Effector memory CD8-positive, alpha-beta T cell (primary cell): ENCODE measurements around the gene FBXL14.
"Not testable (repeated sequence)": the region's sequence is repeated elsewhere in the genome, so short reads cannot be mapped to it uniquely, and the experiment has no call there.

ENCODE experiments used
- ATAC-seq: fragments of 150-1000 bp; cut with Tn5 transposase; replicated peaks from 2 replicates; pipeline ENCODE4 v1.10.0; 2021; ENCODE audit warnings: mild to moderate bottlenecking, moderate library complexity
- DNase-seq, 3 experiments: peaks; one replicate each; pipeline ENCODE4 v3.0.0; 2021
- H3K27ac Mint-ChIP-seq, 2 donors: one replicate each; pipeline ENCODE4 v1.8.0; 2022; ENCODE audit warnings: mild to moderate bottlenecking in 2 of 2, mixed read lengths in 2 of 2, moderate library complexity in 2 of 2
- H3K27me3 Mint-ChIP-seq, 2 donors: one replicate each; pipeline ENCODE4 v1.8.0; 2022; ENCODE audit warnings: mixed read lengths in 2 of 2
- H3K36me3 Mint-ChIP-seq: one replicate; pipeline ENCODE4 v1.8.0; 2022; ENCODE audit warnings: mild to moderate bottlenecking, moderate library complexity, mixed read lengths; ENCODE audit not compliant: insufficient read depth
- H3K4me1 Mint-ChIP-seq, 2 donors: one replicate each; pipeline ENCODE4 v1.8.0; 2022; ENCODE audit warnings: low read depth in 2 of 2, mixed read lengths in 2 of 2
- H3K4me3 Mint-ChIP-seq, 2 donors: one replicate each; pipeline ENCODE4 v1.8.0; 2022; ENCODE audit warnings: mild to moderate bottlenecking in 2 of 2, mixed read lengths in 2 of 2, moderate library complexity in 2 of 2
- H3K9me3 Mint-ChIP-seq, 2 donors: one replicate each; pipeline ENCODE4 v1.8.0; 2022; ENCODE audit warnings: mixed read lengths in 2 of 2

Gene FBXL14

GRCh38 chr12:1611803-1612572, 17.6 kb upstream of the FBXL14 start:
- Mint-ChIP-seq H3K4me3 (no peak overlapping the region), H3K36me3 (peaks cover 5% of the 10 kb centered on the region), H3K9me3 (no peaks in the 10 kb centered on the region), H3K27me3 (peaks cover 12 to 25% of the 10 kb centered on the region in 2 donors), H3K27ac (no peak overlapping the region), H3K4me1 (peaks cover 0 to 3% of the 10 kb centered on the region in 2 donors)
- DNase-seq, result no peak
- ATAC-seq, result no peak

- H3K36me3 Mint-ChIP-seq, result peaks cover 8% of the 10 kb centered on the region
- no peaks in the 10 kb centered on the region for H3K9me3 Mint-ChIP-seq
Observed at GRCh38 chr12:1610072-1610643, 15.8 kb upstream of the FBXL14 start.

GRCh38 chr12:1608713-1609119, 14.3 kb upstream of the FBXL14 start:
- no peak overlapping the region for H3K4me3 Mint-ChIP-seq
- H3K36me3 Mint-ChIP-seq, result peaks cover 11% of the 10 kb centered on the region
- H3K4me1 Mint-ChIP-seq, result peaks cover 13 to 14% of the 10 kb centered on the region in 2 donors
- H3K27me3 Mint-ChIP-seq, result peaks cover 0 to 15% of the 10 kb centered on the region in 2 donors
- H3K9me3 Mint-ChIP-seq, result no peaks in the 10 kb centered on the region
- ATAC-seq (no peak), DNase-seq (no peak)
- H3K27ac Mint-ChIP-seq, result no peak overlapping the region

More at GRCh38 chr12:1610072-1610643, 15.8 kb upstream of the FBXL14 start:
- Mint-ChIP-seq H3K4me1 (peaks cover 6 to 8% of the 10 kb centered on the region in 2 donors), H3K4me3 (no peak overlapping the region), H3K27me3 (peaks cover 7 to 16% of the 10 kb centered on the region in 2 donors), H3K27ac (no peak overlapping the region)
- no peak for DNase-seq
- no peak for ATAC-seq

- Mint-ChIP-seq H3K27me3 (peaks cover 0 to 15% of the 10 kb centered on the region in 2 donors), H3K4me3 (no peak overlapping the region), H3K9me3 (no peaks in the 10 kb centered on the region), H3K36me3 (peaks cover 11% of the 10 kb centered on the region), H3K27ac (no peak overlapping the region), H3K4me1 (peaks cover 13 to 14% of the 10 kb centered on the region in 2 donors)
- no peak for ATAC-seq
- no peak for DNase-seq
Observed at GRCh38 chr12:1607940-1608712, 13.7 kb upstream of the FBXL14 start.

GRCh38 chr12:1606021-1606622, 11.7 kb upstream of the FBXL14 start:
- Mint-ChIP-seq H3K36me3 (peaks cover 7% of the 10 kb centered on the region), H3K4me3 (peak overlapping the region; percentile 79 to 90), H3K27me3 (peaks cover 0 to 8% of the 10 kb centered on the region in 2 donors), H3K9me3 (no peaks in the 10 kb centered on the region), H3K4me1 (peaks cover 20 to 23% of the 10 kb centered on the region in 2 donors), H3K27ac (peak overlapping the region; percentile 52 to 85)
- ATAC-seq (peak; percentile 21), DNase-seq (peak in 1 of 3 experiments; percentile 23)

- H3K27ac Mint-ChIP-seq, result peak overlapping the region; percentile 52 to 85
- H3K27me3 Mint-ChIP-seq, result peaks cover 0 to 8% of the 10 kb centered on the region in 2 donors
- peaks cover 23 to 26% of the 10 kb centered on the region in 2 donors for H3K4me1 Mint-ChIP-seq
- H3K36me3 Mint-ChIP-seq, result peaks cover 6% of the 10 kb centered on the region
- peak overlapping the region; percentile 79 to 90 for H3K4me3 Mint-ChIP-seq
- ATAC-seq, result peak; percentile 74
- H3K9me3 Mint-ChIP-seq, result no peaks in the 10 kb centered on the region
- peak; percentile 53 to 59 (median 57) for DNase-seq
Observed at GRCh38 chr12:1605129-1606020, 11.0 kb upstream of the FBXL14 start.

GRCh38 chr12:1604464-1604863, 10.1 kb upstream of the FBXL14 start:
- peaks cover 6% of the 10 kb centered on the region for H3K36me3 Mint-ChIP-seq
- H3K27me3 Mint-ChIP-seq, result peaks cover 0 to 8% of the 10 kb centered on the region in 2 donors
- ATAC-seq (no peak), DNase-seq (no peak)
- H3K4me1 Mint-ChIP-seq, result peaks cover 23 to 26% of the 10 kb centered on the region in 2 donors
- no peak overlapping the region for H3K4me3 Mint-ChIP-seq
- H3K9me3 Mint-ChIP-seq, result no peaks in the 10 kb centered on the region
- H3K27ac Mint-ChIP-seq, result peak overlapping the region in 1 of 2 donors; percentile 83

- peak overlapping the region in 1 of 2 donors; percentile 90 for H3K4me3 Mint-ChIP-seq
Observed at GRCh38 chr12:1603269-1603993, 9.1 kb upstream of the FBXL14 start.

GRCh38 chr12:1602706-1603105, 8.3 kb upstream of the FBXL14 start:
- Mint-ChIP-seq H3K4me1 (peaks cover 23 to 26% of the 10 kb centered on the region in 2 donors), H3K4me3 (peak overlapping the region in 1 of 2 donors; percentile 90), H3K27ac (peak overlapping the region; percentile 92 to 98)
- not testable (repeated sequence) for H3K9me3 Mint-ChIP-seq, ATAC-seq, DNase-seq, H3K36me3 Mint-ChIP-seq, H3K27me3 Mint-ChIP-seq

More at GRCh38 chr12:1603269-1603993, 9.1 kb upstream of the FBXL14 start:
- Mint-ChIP-seq H3K27ac (peak overlapping the region; percentile 83 to 92), H3K27me3 (peaks cover 0 to 8% of the 10 kb centered on the region in 2 donors), H3K4me1 (peaks cover 23 to 26% of the 10 kb centered on the region in 2 donors), H3K36me3 (peaks cover 6% of the 10 kb centered on the region), H3K9me3 (no peaks in the 10 kb centered on the region)
- no peak for DNase-seq
- no peak for ATAC-seq

- H3K27ac Mint-ChIP-seq, result no peak overlapping the region
- peaks cover 8% of the 10 kb centered on the region for H3K36me3 Mint-ChIP-seq
- ATAC-seq (no peak), DNase-seq (no peak)
- H3K27me3 Mint-ChIP-seq, result no peaks in the 10 kb centered on the region
- H3K9me3 Mint-ChIP-seq, result no peaks in the 10 kb centered on the region
- H3K4me3 Mint-ChIP-seq, result no peak overlapping the region
- peaks cover 18 to 22% of the 10 kb centered on the region in 2 donors for H3K4me1 Mint-ChIP-seq
Observed at GRCh38 chr12:1598757-1599156, 4.4 kb upstream of the FBXL14 start.

- peaks cover 32% of the 10 kb centered on the region in 2 donors for H3K4me1 Mint-ChIP-seq
- no peaks in the 10 kb centered on the region for H3K9me3 Mint-ChIP-seq
- no peak for DNase-seq
- H3K27me3 Mint-ChIP-seq, result no peaks in the 10 kb centered on the region
- ATAC-seq, result no peak
- peak overlapping the region; percentile 89 to 94 for H3K4me3 Mint-ChIP-seq
- peak overlapping the region; percentile 94 to 96 for H3K27ac Mint-ChIP-seq
- peaks cover 30% of the 10 kb centered on the region for H3K36me3 Mint-ChIP-seq
Observed at GRCh38 chr12:1595690-1596347, 1.4 kb upstream of the FBXL14 start.
